HepG2 (cell line): ENCODE data around the gene NUDT3. TPM values are rescaled to one million over a fixed set of nuclear protein-coding genes. Genes with fewer than 3 reads are reported as not detected.

Source experiments
- FOXP4 ChIP-seq: sonication (generic); formaldehyde crosslinking; IDR thresholded peaks from 2 replicates; pipeline ENCODE4 v1.4.0; 2020; ENCODE audit warnings: missing genetic modification reagents
- HIVEP1 ChIP-seq: sonication (generic); formaldehyde crosslinking; IDR thresholded peaks from 2 replicates; pipeline ENCODE4 v1.4.0; 2020; ENCODE audit warnings: mild to moderate bottlenecking, missing genetic modification reagents
- HMGA1 ChIP-seq: sonication (generic); formaldehyde crosslinking; conservative IDR thresholded peaks from 2 replicates; pipeline ENCODE4 v1.4.0; 2020; ENCODE audit warnings: missing genetic modification reagents
- HNRNPLL ChIP-seq: fragments of 200-400 bp; formaldehyde crosslinking; IDR thresholded peaks from 2 replicates; pipeline ENCODE4 v1.6.1; 2017; ENCODE audit warnings: mild to moderate bottlenecking, low read depth, low read length; ENCODE audit not compliant: poor library complexity, severe bottlenecking
- JUNB ChIP-seq: sonication (generic); formaldehyde crosslinking; IDR thresholded peaks from 2 replicates; pipeline ENCODE4 v1.8.0; 2022; ENCODE audit warnings: missing genetic modification reagents, mild to moderate bottlenecking, borderline replicate concordance
- KDM1A ChIP-seq: IDR thresholded peaks from 2 replicates; pipeline ENCODE4 v1.6.1; 2016; ENCODE audit warnings: missing compliant biosample characterization
- POLR2AphosphoS2 ChIP-seq: IDR thresholded peaks from 2 replicates; pipeline ENCODE4 v1.6.1; 2011; ENCODE audit warnings: low read depth, low read length, improper control_type of control experiment
- RNF2 ChIP-seq: fragments of 450-650 bp; conservative IDR thresholded peaks from 2 replicates; pipeline ENCODE4 v1.6.1; 2016; ENCODE audit warnings: low read depth
- TEF ChIP-seq: sonication (generic); formaldehyde crosslinking; IDR thresholded peaks from 2 replicates; pipeline ENCODE4 v1.5.0; 2020; ENCODE audit warnings: missing genetic modification reagents
- XBP1 ChIP-seq: sonication (generic); formaldehyde crosslinking; IDR thresholded peaks from 2 replicates; pipeline ENCODE4 v1.5.0; 2020; ENCODE audit warnings: missing genetic modification reagents
- ZC3H13 ChIP-seq: sonication (generic); formaldehyde crosslinking; IDR thresholded peaks from 2 replicates; pipeline ENCODE4 v1.8.1; 2023; ENCODE audit warnings: mild to moderate bottlenecking, missing genetic modification reagents, moderate library complexity
- ZNF138 ChIP-seq: sonication (generic); formaldehyde crosslinking; IDR thresholded peaks from 2 replicates; pipeline ENCODE4 v1.5.0; 2020; ENCODE audit warnings: mild to moderate bottlenecking, low read depth, missing genetic modification reagents
- ZNF251 ChIP-seq: sonication (generic); formaldehyde crosslinking; IDR thresholded peaks from 2 replicates; pipeline ENCODE4 v1.9.0; 2021; ENCODE audit warnings: mild to moderate bottlenecking, missing genetic modification reagents
- ZNF263 ChIP-seq: sonication (generic); formaldehyde crosslinking; IDR thresholded peaks from 2 replicates; pipeline ENCODE4 v1.4.0; 2020; ENCODE audit warnings: missing genetic modification reagents
- ZNF337 ChIP-seq: sonication (generic); formaldehyde crosslinking; IDR thresholded peaks from 2 replicates; pipeline ENCODE4 v1.5.1; 2020; ENCODE audit warnings: missing genetic modification reagents, low read depth, mild to moderate bottlenecking, borderline replicate concordance
- ZNF639 ChIP-seq: conservative IDR thresholded peaks from 2 replicates; pipeline ENCODE4 v1.6.1; 2018; ENCODE audit warnings: missing genetic modification reagents
- ZNF775 ChIP-seq: sonication (generic); formaldehyde crosslinking; IDR thresholded peaks from 2 replicates; pipeline ENCODE4 v1.4.0; 2020; ENCODE audit warnings: missing genetic modification reagents, mild to moderate bottlenecking, moderate library complexity, borderline replicate concordance
- ZSCAN21 ChIP-seq: sonication (generic); formaldehyde crosslinking; IDR thresholded peaks from 2 replicates; pipeline ENCODE4 v1.8.0; 2022; ENCODE audit warnings: mild to moderate bottlenecking, missing genetic modification reagents, moderate library complexity, borderline replicate concordance
- polyA plus RNA-seq, 8 experiments: library from polyadenylated mRNA; depleted of rRNA in 3 of 8; stranded (reverse) in 7 of 8; unstranded in 1 of 8; fragments of >200 nt; fragmentation: Illumina TruSeq in 4 of 8; extraction: Trizol in 4 of 8; gene quantifications; 2 replicates each; pipeline versions ENCODE4 v1.2.1 to v1.2.3, GENCODE V29; 2011 to 2016; ENCODE audit warnings: low read depth in 4 of 8, missing spikeins in 1 of 8, mixed read lengths in 1 of 8; ENCODE audit not compliant: insufficient read depth in 1 of 8
- total RNA-seq, 5 experiments: library from RNA; depleted of rRNA; stranded (reverse); fragments of >200 nt; fragmentation: Illumina TruSeq; extraction: Trizol; gene quantifications; 2 replicates each; pipeline ENCODE4 v1.2.3, GENCODE V29; 2016; ENCODE audit warnings: low read depth in 1 of 5
- TF ChIP-seq, protein P1 (sequence below): sonication (generic); formaldehyde crosslinking; IDR thresholded peaks from 2 replicates; pipeline ENCODE4 v1.8.0; 2022; ENCODE audit warnings: low read depth, missing genetic modification reagents
- TF ChIP-seq, protein P2 (sequence below): sonication (generic); formaldehyde crosslinking; IDR thresholded peaks from 2 replicates; pipeline ENCODE4 v1.4.0; 2020; ENCODE audit warnings: missing genetic modification reagents
- TF ChIP-seq, protein P3 (sequence below): sonication (generic); formaldehyde crosslinking; conservative IDR thresholded peaks from 2 replicates; pipeline ENCODE4 v1.4.0; 2020; ENCODE audit warnings: missing genetic modification reagents

NUDT3 gene
- total and polyA plus RNA-seq, 2 of the 13 experiments (the other 11 are each of a cell fraction or from before 2014, with no cell fraction given), result 20.2 to 20.6 TPM

- TF ChIP-seq RNF2, result no peak
- peak; percentile 44; the same call in 1 of the 2 replicates for TF ChIP-seq ZNF263
- TF ChIP-seq HIVEP1 (CRISPR knock-in tag), result no peak
- TF ChIP-seq, protein P1, sequence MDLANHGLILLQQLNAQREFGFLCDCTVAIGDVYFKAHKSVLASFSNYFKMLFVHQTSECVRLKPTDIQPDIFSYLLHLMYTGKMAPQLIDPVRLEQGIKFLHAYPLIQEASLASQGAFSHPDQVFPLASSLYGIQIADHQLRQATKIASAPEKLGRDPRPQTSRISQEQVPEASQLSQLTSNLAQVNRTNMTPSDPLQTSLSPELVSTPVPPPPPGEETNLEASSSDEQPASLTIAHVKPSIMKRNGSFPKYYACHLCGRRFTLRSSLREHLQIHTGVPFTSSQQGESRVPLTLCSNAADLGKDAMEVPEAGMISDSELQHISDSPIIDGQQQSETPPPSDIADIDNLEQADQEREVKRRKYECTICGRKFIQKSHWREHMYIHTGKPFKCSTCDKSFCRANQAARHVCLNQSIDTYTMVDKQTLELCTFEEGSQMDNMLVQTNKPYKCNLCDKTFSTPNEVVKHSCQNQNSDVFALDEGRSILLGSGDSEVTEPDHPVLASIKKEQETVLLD (CRISPR knock-in tag), result no peak
- TF ChIP-seq XBP1 (CRISPR knock-in tag), result no peak
- TF ChIP-seq ZSCAN21, result peak; percentile 42; the same call in 1 of the 2 replicates
- TF ChIP-seq FOXP4 (CRISPR knock-in tag), result no peak
- TF ChIP-seq ZNF775 (CRISPR knock-in tag), result no peak
- TF ChIP-seq, protein P2, sequence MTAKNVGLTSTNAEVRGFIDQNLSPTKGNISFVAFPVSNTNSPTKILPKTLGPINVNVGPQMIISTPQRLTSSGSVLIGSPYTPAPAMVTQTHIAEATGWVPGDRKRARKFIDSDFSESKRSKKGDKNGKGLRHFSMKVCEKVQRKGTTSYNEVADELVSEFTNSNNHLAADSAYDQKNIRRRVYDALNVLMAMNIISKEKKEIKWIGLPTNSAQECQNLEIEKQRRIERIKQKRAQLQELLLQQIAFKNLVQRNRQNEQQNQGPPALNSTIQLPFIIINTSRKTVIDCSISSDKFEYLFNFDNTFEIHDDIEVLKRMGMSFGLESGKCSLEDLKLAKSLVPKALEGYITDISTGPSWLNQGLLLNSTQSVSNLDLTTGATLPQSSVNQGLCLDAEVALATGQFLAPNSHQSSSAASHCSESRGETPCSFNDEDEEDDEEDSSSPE (CRISPR knock-in tag), result peak; percentile 69; the same call in 1 of the 2 replicates
- TF ChIP-seq HMGA1 (CRISPR knock-in tag), result no peak
- TF ChIP-seq ZNF251 (CRISPR knock-in tag), result no peak
- TF ChIP-seq ZNF337, result no peak
- no peak for TF ChIP-seq KDM1A (CRISPR knock-in tag)
- TF ChIP-seq TEF (CRISPR knock-in tag), result no peak
- TF ChIP-seq ZC3H13 (CRISPR knock-in tag), result no peak
- 0 out of 2 replicates have a peak, but pooled peaks have one; percentile 51 for TF ChIP-seq ZNF138 (CRISPR knock-in tag)
- TF ChIP-seq HNRNPLL, result peak; percentile 65
- TF ChIP-seq POLR2AphosphoS2, result no peak
- no peak for TF ChIP-seq JUNB
- TF ChIP-seq, protein P3, sequence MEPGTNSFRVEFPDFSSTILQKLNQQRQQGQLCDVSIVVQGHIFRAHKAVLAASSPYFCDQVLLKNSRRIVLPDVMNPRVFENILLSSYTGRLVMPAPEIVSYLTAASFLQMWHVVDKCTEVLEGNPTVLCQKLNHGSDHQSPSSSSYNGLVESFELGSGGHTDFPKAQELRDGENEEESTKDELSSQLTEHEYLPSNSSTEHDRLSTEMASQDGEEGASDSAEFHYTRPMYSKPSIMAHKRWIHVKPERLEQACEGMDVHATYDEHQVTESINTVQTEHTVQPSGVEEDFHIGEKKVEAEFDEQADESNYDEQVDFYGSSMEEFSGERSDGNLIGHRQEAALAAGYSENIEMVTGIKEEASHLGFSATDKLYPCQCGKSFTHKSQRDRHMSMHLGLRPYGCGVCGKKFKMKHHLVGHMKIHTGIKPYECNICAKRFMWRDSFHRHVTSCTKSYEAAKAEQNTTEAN, result 0 out of 2 replicates have a peak, but pooled peaks have one; percentile 15
- no peak for TF ChIP-seq ZNF639 (CRISPR knock-in tag)
These were observed 155.8 kb downstream of the NUDT3 start, which contains the start of gene HMGA1 (continued) for GRCh38 chr6:34236443-34237315.
